HG03354 (cell line): ENCODE measurements around the gene GSAP.
A peak's percentile ranks its signal among the peaks of the same experiment; 100 is the strongest.
"Not testable (repeated sequence)": the region's sequence is repeated elsewhere in the genome, so short reads cannot be mapped to it uniquely, and the experiment has no call there.

Source experiments
- ATAC-seq: cut with Tn5 transposase; IDR thresholded peaks from one replicate; pipeline ENCODE4 v1.9.1; 2021; ENCODE audit warnings: mild to moderate bottlenecking; ENCODE audit not compliant: unreplicated experiment, poor library complexity, severe bottlenecking

The GSAP gene

GRCh38 chr7:77334039-77334438 lies 82.1 kb downstream of the GSAP start:
- not testable (repeated sequence) for ATAC-seq

GRCh38 chr7:77331938-77332695 lies 84.0 kb downstream of the GSAP start:
- peak; percentile 81 for ATAC-seq

- ATAC-seq, result peak; percentile 51
Measured at GRCh38 chr7:77330169-77330882, 85.8 kb downstream of the GSAP start.

- ATAC-seq, result peak; percentile 10
Measured at GRCh38 chr7:77329466-77330168, 86.5 kb downstream of the GSAP start.

- ATAC-seq, result no peak
Measured at GRCh38 chr7:77328669-77329068, 87.5 kb downstream of the GSAP start.

- ATAC-seq, result no peak
Measured at GRCh38 chr7:77327932-77328628, 88.1 kb downstream of the GSAP start.

GRCh38 chr7:77327067-77327931 lies 88.8 kb downstream of the GSAP start:
- ATAC-seq, result no peak

- ATAC-seq, result no peak
Measured at GRCh38 chr7:77326131-77326530, 90.0 kb downstream of the GSAP start.

- ATAC-seq, result no peak
Measured at GRCh38 chr7:77321300-77321699, 94.8 kb downstream of the GSAP start.

- no peak for ATAC-seq
Measured at GRCh38 chr7:77320714-77321113, 95.4 kb downstream of the GSAP start.

- no peak for ATAC-seq
Measured at GRCh38 chr7:77320137-77320536, 96.0 kb downstream of the GSAP start.

- no peak for ATAC-seq
Measured at GRCh38 chr7:77318019-77318418, 98.1 kb downstream of the GSAP start.

- ATAC-seq, result no peak
Measured at GRCh38 chr7:77316219-77316978, 99.8 kb downstream of the GSAP start.

GRCh38 chr7:77315182-77315591 lies 101.0 kb downstream of the GSAP start:
- no peak for ATAC-seq

GRCh38 chr7:77313876-77314480 lies 102.2 kb downstream of the GSAP start:
- no peak for ATAC-seq

- ATAC-seq, result no peak
Measured at GRCh38 chr7:77313085-77313484, 103.1 kb downstream of the GSAP start.

GRCh38 chr7:77310982-77311381 lies 105.2 kb downstream of the GSAP start:
- ATAC-seq, result no peak

GRCh38 chr7:77309714-77310220 lies 106.4 kb downstream of the GSAP start:
- ATAC-seq, result no peak
